Measurements from ENCODE around the gene ATRIP. TPM values are rescaled to one million over a fixed set of nuclear protein-coding genes. Genes with fewer than 3 reads are reported as not detected.

Gene ATRIP
- total RNA-seq, 6 donors from 2014 or later, result 5.1 to 10.5 (median 6.5) TPM

GRCh38 chr3:48505146-48505545, 58.6 kb downstream of the ATRIP start:
- Histone ChIP-seq H3K27me3 (no peaks in the 10 kb centered on the region), H3K9me3 (no peaks in the 10 kb centered on the region), H3K4me3 (no peak overlapping the region), H3K36me3 (peaks cover 0 to 8% (median 4%) of the 10 kb centered on the region in 4 donors), H3K27ac (peak overlapping the region; percentile 91 to 96 (median 94)), H3K4me1 (peaks cover 18 to 49% (median 28%) of the 10 kb centered on the region in 4 donors)
- TF ChIP-seq POLR2A (IDR thresholded peaks at IDR 0.05) (no peak), EP300 (IDR thresholded peaks at IDR 0.05) (no peak), POLR2AphosphoS5 (IDR thresholded peaks at IDR 0.05) (no peak), CTCF (IDR thresholded peaks at IDR 0.05) (no peak)
- no peak for DNase-seq
- no peak for ATAC-seq (ENCODE audit: low FRiP score in 2 of 2)
- WGBS, 2 donors, result 78 to 90% methylated on average over 2 of the region's 2 CpGs

- no peak for ATAC-seq (ENCODE audit: low FRiP score in 2 of 2)
- DNase-seq, result no peak
- no peaks in the 10 kb centered on the region for H3K9me3 ChIP-seq
- H3K36me3 ChIP-seq, result no peaks in the 10 kb centered on the region
- 93 to 97% methylated on average over 6 of the region's 6 CpGs for WGBS, 2 donors
- H3K4me1 ChIP-seq, result peaks cover 18 to 48% (median 28%) of the 10 kb centered on the region in 4 donors
- TF ChIP-seq CTCF (IDR thresholded peaks at IDR 0.05), result no peak
- H3K27ac ChIP-seq, result peak overlapping the region in 1 of 4 donors; percentile 94
- H3K27me3 ChIP-seq, result no peaks in the 10 kb centered on the region
- H3K4me3 ChIP-seq, result no peak overlapping the region
Measured at GRCh38 chr3:48505968-48506504, 59.5 kb downstream of the ATRIP start.

GRCh38 chr3:48507256-48508061, 60.9 kb downstream of the ATRIP start:
- H3K36me3 ChIP-seq, result no peaks in the 10 kb centered on the region
- TF ChIP-seq POLR2AphosphoS5 (IDR thresholded peaks at IDR 0.05), result no peak
- peak; percentile 35 to 70 (median 50) for TF ChIP-seq CTCF (IDR thresholded peaks at IDR 0.05)
- H3K4me1 ChIP-seq, result peaks cover 14 to 33% (median 24%) of the 10 kb centered on the region in 4 donors
- H3K27me3 ChIP-seq, result no peaks in the 10 kb centered on the region
- DNase-seq, result peak in 1 of 2 donors; percentile 67
- WGBS, 2 donors, result 41 to 46% methylated on average over 8 to 10 of the region's 10 CpGs
- H3K27ac ChIP-seq, result peak overlapping the region in 1 of 4 donors; percentile 1
- no peaks in the 10 kb centered on the region for H3K9me3 ChIP-seq
- ATAC-seq (ENCODE audit: low FRiP score in 2 of 2), result peak in 1 of 2 donors; percentile 73
- H3K4me3 ChIP-seq, result no peak overlapping the region

GRCh38 chr3:48511551-48511950, 65.0 kb downstream of the ATRIP start:
- no peaks in the 10 kb centered on the region for H3K9me3 ChIP-seq
- no peak overlapping the region for H3K4me3 ChIP-seq
- ATAC-seq (ENCODE audit: low FRiP score in 2 of 2) (no peak), DNase-seq (no peak)
- H3K4me1 ChIP-seq, result peaks cover 0 to 9% (median 4%) of the 10 kb centered on the region in 4 donors
- 92 to 96% methylated on average over 4 of the region's 4 CpGs for WGBS, 2 donors
- TF ChIP-seq EP300 (IDR thresholded peaks at IDR 0.05) (no peak), CTCF (IDR thresholded peaks at IDR 0.05) (no peak), POLR2AphosphoS5 (IDR thresholded peaks at IDR 0.05) (no peak), POLR2A (IDR thresholded peaks at IDR 0.05) (no peak)
- no peaks in the 10 kb centered on the region for H3K27me3 ChIP-seq
- no peaks in the 10 kb centered on the region for H3K36me3 ChIP-seq
- no peak overlapping the region for H3K27ac ChIP-seq

Measured in upper lobe of left lung (tissue), 6 donors.